Keratinocyte (primary cell): ENCODE results near the gene GYS2. TPM values are rescaled to one million over a fixed set of nuclear protein-coding genes. Genes with fewer than 3 reads are reported as not detected.
A peak's percentile ranks its signal among the peaks of the same experiment; 100 is the strongest.

Experiments used
- DNase-seq: peaks from one replicate; pipeline ENCODE4 v3.0.0-alpha.2; 2011; ENCODE audit warnings: low read depth, missing footprints, low spot score
- FAIRE-seq: peaks from 2 replicates; lab custom pipeline; 2011; peaks lifted over from hg19 to GRCh38; lab: Jason Lieb, UNC
- H2AFZ ChIP-seq: 2 replicates; pipeline ENCODE4 v1.6.0; 2012; ENCODE audit warnings: low read length, control low read depth, inconsistent platforms; ENCODE audit not compliant: control insufficient read depth
- H3K27ac ChIP-seq: 2 replicates; pipeline ENCODE4 v1.5.1; 2011; ENCODE audit warnings: low read length; ENCODE audit not compliant: control insufficient read depth, insufficient read depth
- H3K27me3 ChIP-seq: 3 replicates; pipeline ENCODE4 v1.6.0; 2011; ENCODE audit warnings: low read length; ENCODE audit not compliant: control insufficient read depth, insufficient read depth; ENCODE audit errors: extremely low read depth
- H3K36me3 ChIP-seq, 2 experiments: 2 replicates in 1 of 2; 3 replicates in 1 of 2; pipeline ENCODE4 v1.5.1; 2011; ENCODE audit warnings: low read length in 2 of 2, mild to moderate bottlenecking in 1 of 2; ENCODE audit not compliant: control insufficient read depth in 2 of 2, insufficient read depth in 2 of 2; ENCODE audit errors: extremely low read depth in 1 of 2
- H3K4me1 ChIP-seq: 3 replicates; pipeline ENCODE4 v1.5.1; 2011; ENCODE audit warnings: low read length; ENCODE audit not compliant: control insufficient read depth, insufficient read depth; ENCODE audit errors: extremely low read depth
- H3K4me2 ChIP-seq: 3 replicates; pipeline ENCODE4 v1.6.0; 2011; ENCODE audit warnings: low read depth, low read length; ENCODE audit not compliant: control insufficient read depth, insufficient read depth; ENCODE audit errors: extremely low read depth
- H3K4me3 ChIP-seq, 3 experiments: fragments of 200-600 bp in 1 of 3; sonication (generic) in 1 of 3; 2 replicates in 2 of 3; 3 replicates in 1 of 3; pipeline ENCODE4 v1.5.1; 2011 to 2016; ENCODE audit warnings: low read length in 3 of 3, mild to moderate bottlenecking in 3 of 3, control low read depth in 2 of 3, inconsistent platforms in 1 of 3, low read depth in 1 of 3, mixed read lengths in 1 of 3, mixed run types in 1 of 3, moderate library complexity in 1 of 3; ENCODE audit not compliant: control insufficient read depth in 2 of 3, insufficient read depth in 2 of 3; ENCODE audit errors: extremely low read depth in 1 of 3
- H3K79me2 ChIP-seq: 2 replicates; pipeline ENCODE4 v1.6.0; 2012; ENCODE audit warnings: low read length; ENCODE audit not compliant: control insufficient read depth, insufficient read depth
- H3K9ac ChIP-seq: 3 replicates; pipeline ENCODE4 v1.6.0; 2011; ENCODE audit warnings: low read length; ENCODE audit not compliant: control insufficient read depth, insufficient read depth; ENCODE audit errors: extremely low read depth
- H3K9me1 ChIP-seq: 3 replicates; pipeline ENCODE4 v1.6.0; 2011; ENCODE audit warnings: low read length; ENCODE audit not compliant: control insufficient read depth, insufficient read depth; ENCODE audit errors: extremely low read depth
- H3K9me3 ChIP-seq: 2 replicates; pipeline ENCODE4 v1.5.1; 2012; ENCODE audit warnings: low read depth, low read length; ENCODE audit not compliant: control insufficient read depth
- H4K20me1 ChIP-seq: 3 replicates; pipeline ENCODE4 v1.6.0; 2011; ENCODE audit warnings: low read length; ENCODE audit not compliant: control insufficient read depth, insufficient read depth; ENCODE audit errors: extremely low read depth
- EZH2 ChIP-seq: IDR thresholded peaks from one replicate; pipeline ENCODE4 v1.6.1; 2012; ENCODE audit warnings: inconsistent platforms, mild to moderate bottlenecking, low read length, moderate library complexity
- dilution Hi-C: fragments of 300-500 bp; cut with MboI; formaldehyde crosslinking; loops from one replicate; pipeline ENCODE4 v1.7.0; 2020; ENCODE audit warnings: low sequenced_read_pairs; ENCODE audit not compliant: extremely low pct_ligation_motif_present
- polyA plus RNA-seq, 5 experiments: library from polyadenylated mRNA; depleted of rRNA in 3 of 5; stranded (reverse) in 3 of 5; stranded (forward) in 1 of 5; unstranded in 1 of 5; fragments of >200 nt; gene quantifications; 1 replicate in 1 of 5; 2 replicates in 3 of 5; 3 replicates in 1 of 5; pipeline versions ENCODE4 v1.2.1 to v1.2.3, GENCODE V29; 2011 to 2012; ENCODE audit warnings: missing spikeins in 2 of 5, low read depth in 1 of 5, low replicate concordance in 1 of 5
- TF ChIP-seq, protein P1 (sequence below), 3 experiments: IDR thresholded peaks in 1 of 3; conservative IDR thresholded peaks in 1 of 3; optimal IDR thresholded peaks in 1 of 3; 2 replicates in 2 of 3; 3 replicates in 1 of 3; pipeline versions ENCODE3 to v1.5.1; 2011; ENCODE audit warnings: low read length in 3 of 3, mild to moderate bottlenecking in 3 of 3, moderate library complexity in 2 of 3, control low read depth in 1 of 3, inconsistent platforms in 1 of 3; ENCODE audit not compliant: insufficient read depth in 2 of 3; ENCODE audit errors: extremely low read depth in 1 of 3

GYS2 gene
- polyA plus RNA-seq, 1 donor (not counting 4 experiments of a cell fraction or from before 2014, with no cell fraction given): not detected

DNA sequence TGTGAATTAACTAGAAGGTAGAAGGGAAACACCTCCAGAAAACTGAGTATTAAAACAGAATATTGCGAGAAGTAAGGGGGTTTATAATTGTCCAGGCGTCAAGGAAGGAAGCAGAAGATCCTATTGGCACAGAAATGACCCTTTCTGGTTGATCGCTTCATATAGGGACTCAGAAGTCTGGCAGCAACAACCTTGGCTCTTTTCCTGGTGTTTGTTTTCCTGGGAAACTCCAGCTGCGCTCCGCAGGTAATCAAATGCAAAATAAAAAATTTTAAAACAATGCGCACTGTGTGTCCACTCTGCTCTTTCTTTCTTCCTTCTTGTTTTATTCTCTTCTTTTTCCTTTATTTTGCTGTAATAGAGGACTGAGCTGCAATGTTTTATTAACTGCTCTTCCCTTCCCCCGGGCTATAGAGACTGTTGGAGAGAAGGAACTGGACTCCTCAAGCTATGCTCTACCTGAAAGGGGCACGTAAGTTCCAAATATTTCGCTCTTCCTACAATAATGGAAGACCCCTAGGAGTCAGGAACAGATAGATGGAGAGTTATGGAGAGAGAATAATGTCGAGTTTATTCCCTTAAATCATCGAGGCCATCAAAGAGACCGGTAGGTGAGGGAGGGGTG lies 77.8 kb downstream of the GYS2 start:
- Histone ChIP-seq H4K20me1 (no peaks in the 10 kb centered on the region), H3K4me1 (no peaks in the 10 kb centered on the region), H3K9ac (no peak overlapping the region), H3K4me2 (peak overlapping the region; percentile 90), H3K36me3 (no peaks in the 10 kb centered on the region), H2AFZ (peak overlapping the region; percentile 87), H3K79me2 (no peaks in the 10 kb centered on the region), H3K27ac (no peak overlapping the region), H3K9me1 (no peaks in the 10 kb centered on the region), H3K4me3 (peak overlapping the region in 1 of 3 experiments; percentile 75), H3K27me3 (peaks cover 27% of the 10 kb centered on the region), H3K9me3 (no peaks in the 10 kb centered on the region)
- DNase-seq (no peak), FAIRE-seq (no peak)
- dilution Hi-C loops: no loop called here
- peak; percentile 73 for TF ChIP-seq EZH2
- TF ChIP-seq, protein P1, sequence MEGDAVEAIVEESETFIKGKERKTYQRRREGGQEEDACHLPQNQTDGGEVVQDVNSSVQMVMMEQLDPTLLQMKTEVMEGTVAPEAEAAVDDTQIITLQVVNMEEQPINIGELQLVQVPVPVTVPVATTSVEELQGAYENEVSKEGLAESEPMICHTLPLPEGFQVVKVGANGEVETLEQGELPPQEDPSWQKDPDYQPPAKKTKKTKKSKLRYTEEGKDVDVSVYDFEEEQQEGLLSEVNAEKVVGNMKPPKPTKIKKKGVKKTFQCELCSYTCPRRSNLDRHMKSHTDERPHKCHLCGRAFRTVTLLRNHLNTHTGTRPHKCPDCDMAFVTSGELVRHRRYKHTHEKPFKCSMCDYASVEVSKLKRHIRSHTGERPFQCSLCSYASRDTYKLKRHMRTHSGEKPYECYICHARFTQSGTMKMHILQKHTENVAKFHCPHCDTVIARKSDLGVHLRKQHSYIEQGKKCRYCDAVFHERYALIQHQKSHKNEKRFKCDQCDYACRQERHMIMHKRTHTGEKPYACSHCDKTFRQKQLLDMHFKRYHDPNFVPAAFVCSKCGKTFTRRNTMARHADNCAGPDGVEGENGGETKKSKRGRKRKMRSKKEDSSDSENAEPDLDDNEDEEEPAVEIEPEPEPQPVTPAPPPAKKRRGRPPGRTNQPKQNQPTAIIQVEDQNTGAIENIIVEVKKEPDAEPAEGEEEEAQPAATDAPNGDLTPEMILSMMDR (optimal IDR thresholded peaks at IDR 0.05 in 1 of 3, IDR thresholded peaks at IDR 0.05 in 1 of 3, conservative IDR thresholded peaks at IDR 0.05 in 1 of 3; ENCODE audit: extremely low read depth in 1 of 3, insufficient read depth in 2 of 3, low read length in 3 of 3): no peak

DNA sequence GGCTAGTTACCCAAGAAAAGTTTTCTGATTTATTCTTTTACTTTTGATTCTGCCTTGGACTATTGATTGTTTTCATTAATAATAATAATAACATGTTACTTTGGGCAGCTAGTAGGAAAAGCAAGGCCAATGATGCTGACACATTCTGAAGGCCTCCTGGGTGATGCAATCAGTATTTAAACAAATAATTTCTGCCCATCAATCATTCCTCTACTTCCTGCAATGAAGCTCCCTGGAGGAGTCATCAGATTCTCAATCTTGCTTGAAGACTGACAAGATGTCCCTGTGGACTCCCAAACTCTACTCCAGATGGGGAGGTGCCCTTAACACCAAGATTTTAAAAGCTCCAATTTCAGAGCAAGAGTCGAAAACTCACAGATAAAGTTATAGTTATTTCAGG lies 78.6 kb downstream of the GYS2 start, which contains the start of gene SPX:
TSS of gene SPX (plus strand) at position 244 of the 400 bp plus-strand sequence. CDS start 177 bp downstream, outside the sequence.
- no peaks in the 10 kb centered on the region for H4K20me1 ChIP-seq
- H3K27ac ChIP-seq: no peak within 1 kb of the TSS
- H3K4me2 ChIP-seq: peak within 1 kb of the TSS; percentile 90
- H3K36me3 ChIP-seq: no peaks in the 10 kb centered on the region
- DNase-seq (no peak), FAIRE-seq (no peak)
- no peaks in the 10 kb centered on the region for H3K4me1 ChIP-seq
- H3K79me2 ChIP-seq: no peaks in the 10 kb centered on the region
- no peak within 1 kb of the TSS for H2AFZ ChIP-seq
- dilution Hi-C loops: no loop called here
- peaks cover 27% of the 10 kb centered on the region for H3K27me3 ChIP-seq
- no peaks in the 10 kb centered on the region for H3K9me3 ChIP-seq
- no peak for TF ChIP-seq EZH2
- TF ChIP-seq, protein P1 (optimal IDR thresholded peaks at IDR 0.05 in 1 of 3, IDR thresholded peaks at IDR 0.05 in 1 of 3, conservative IDR thresholded peaks at IDR 0.05 in 1 of 3; ENCODE audit: extremely low read depth in 1 of 3, insufficient read depth in 2 of 3, low read length in 3 of 3): no peak
- H3K9me1 ChIP-seq: no peaks in the 10 kb centered on the region
- peak within 1 kb of the TSS in 1 of 3 experiments; percentile 75 for H3K4me3 ChIP-seq
- no peak within 1 kb of the TSS for H3K9ac ChIP-seq
